Subcutaneous adipose tissue (tissue), 4 donors: ENCODE measurements around the gene PREB. TPM values are rescaled to one million over a fixed set of nuclear protein-coding genes. Genes with fewer than 3 reads are reported as not detected.

ENCODE experiments used
- CTCF ChIP-seq: fragments of 450-650 bp; IDR thresholded peaks from one replicate; pipeline ENCODE4 v1.5.1; 2016; ENCODE audit warnings: low read depth, mild to moderate bottlenecking, control low read depth, antibody characterized with exemption, moderate library complexity
- total RNA-seq, 4 donors: library from RNA; depleted of rRNA; stranded (reverse); fragments of >200 nt; gene quantifications; one replicate each; pipeline ENCODE4 v1.1.0, GENCODE V29; 2016

PREB gene
- total RNA-seq, 4 donors from 2014 or later = 43.5 to 63.3 (median 52.4) TPM

- no peak for TF ChIP-seq CTCF
These were observed 40.9 kb upstream of the PREB start for GRCh38 chr2:27175330-27175729.

- TF ChIP-seq CTCF = no peak
These were observed 40.2 kb upstream of the PREB start for GRCh38 chr2:27174638-27175037.

GRCh38 chr2:27171351-27171848, 37.0 kb upstream of the PREB start:
- TF ChIP-seq CTCF = no peak

- TF ChIP-seq CTCF = no peak
These were observed 36.3 kb upstream of the PREB start for GRCh38 chr2:27170581-27171337.

- TF ChIP-seq CTCF = no peak
These were observed 30.7 kb upstream of the PREB start for GRCh38 chr2:27164960-27165763.

- TF ChIP-seq CTCF = no peak
These were observed 28.0 kb upstream of the PREB start for GRCh38 chr2:27162151-27163121.
